Tibial nerve (tissue), 4 donors: Measurements from ENCODE around the gene TPT1. TPM values are rescaled to one million over a fixed set of nuclear protein-coding genes. Genes with fewer than 3 reads are reported as not detected.
A peak's percentile ranks its signal among the peaks of the same experiment; 100 is the strongest.

ENCODE experiments used
- DNase-seq, 2 donors: peaks; one replicate each; pipeline ENCODE4 v3.0.0-alpha.2; 2019; ENCODE audit warnings: low spot score in 2 of 2
- H3K27ac ChIP-seq, 4 donors: fragments of 200-600 bp; sonication (generic) in 3 of 4; one replicate each; pipeline ENCODE4 v1.5.1; 2017 to 2019; ENCODE audit warnings: mild to moderate bottlenecking in 1 of 4
- H3K27me3 ChIP-seq, 2 donors: fragments of 200-600 bp; sonication (generic) in 1 of 2; one replicate each; pipeline versions ENCODE4 v1.5.1 to v1.6.0; 2017 to 2019
- H3K36me3 ChIP-seq, 3 donors: fragments of 200-600 bp; sonication (generic); one replicate each; pipeline ENCODE4 v1.5.1; 2018 to 2019
- H3K4me1 ChIP-seq, 4 donors: fragments of 200-600 bp; sonication (generic) in 3 of 4; one replicate each; pipeline ENCODE4 v1.5.1; 2017 to 2019
- H3K4me3 ChIP-seq, 4 donors: fragments of 200-600 bp; sonication (generic) in 3 of 4; one replicate each; pipeline ENCODE4 v1.5.1; 2017 to 2019; ENCODE audit warnings: mild to moderate bottlenecking in 1 of 4, moderate library complexity in 1 of 4
- H3K9me3 ChIP-seq, 4 donors: fragments of 200-600 bp; sonication (generic) in 3 of 4; one replicate each; pipeline ENCODE4 v1.5.1; 2017 to 2019
- CTCF ChIP-seq, 5 experiments: fragments of 200-600 bp in 3 of 5; fragments of 450-650 bp in 2 of 5; sonication (generic) in 3 of 5; IDR thresholded peaks; one replicate each; pipeline ENCODE4 v1.5.1; 2016 to 2019; ENCODE audit warnings: antibody characterized with exemption in 5 of 5, mild to moderate bottlenecking in 3 of 5, moderate library complexity in 2 of 5
- EP300 ChIP-seq, 2 donors: sonication (generic); formaldehyde crosslinking; IDR thresholded peaks; one replicate each; pipeline ENCODE4 v1.6.1; 2017; ENCODE audit warnings: antibody characterized with exemption in 2 of 2, mild to moderate bottlenecking in 1 of 2
- POLR2A ChIP-seq, 2 donors: fragments of 450-650 bp; IDR thresholded peaks; one replicate each; pipeline ENCODE4 v1.6.1; 2017; ENCODE audit warnings: antibody characterized with exemption in 2 of 2, mild to moderate bottlenecking in 2 of 2, moderate library complexity in 2 of 2
- WGBS, 2 donors: methylation state at CpG; one replicate each; pipeline ENCODE4 v1.1.5; 2018; 5-methylcytosine and 5-hydroxymethylcytosine counted together
- total RNA-seq, 4 donors: library from RNA; depleted of rRNA; stranded (reverse); fragments of >200 nt; gene quantifications; one replicate each; pipeline ENCODE4 v1.1.0, GENCODE V29; 2016

TPT1 gene
- total RNA-seq, 4 donors from 2014 or later = 1,952 to 3,130 (median 2,235) TPM

GRCh38 chr13:45368571-45368970 lies 27.6 kb upstream of the TPT1 start:
- Histone ChIP-seq H3K27me3 (no peaks in the 10 kb centered on the region), H3K9me3 (no peaks in the 10 kb centered on the region)

GRCh38 chr13:45368005-45368404 lies 27.0 kb upstream of the TPT1 start:
- Histone ChIP-seq H3K27me3 (no peaks in the 10 kb centered on the region), H3K4me3 (no peak overlapping the region), H3K27ac (peak overlapping the region in 1 of 4 donors; percentile 19), H3K9me3 (no peaks in the 10 kb centered on the region), H3K4me1 (peaks cover 0 to 14% (median 6%) of the 10 kb centered on the region in 4 donors), H3K36me3 (peaks cover 0 to 43% (median 0%) of the 10 kb centered on the region in 3 donors)
- no peak for TF ChIP-seq CTCF (IDR thresholded peaks at IDR 0.05)
- no peak for TF ChIP-seq EP300 (IDR thresholded peaks at IDR 0.05)
- TF ChIP-seq POLR2A (IDR thresholded peaks at IDR 0.05) = no peak
- DNase-seq = no peak
- WGBS, 2 donors = 84 to 90% methylated on average over 4 of the region's 4 CpGs

More at GRCh38 chr13:45368571-45368970, 27.6 kb upstream of the TPT1 start:
- peaks cover 0 to 37% (median 0%) of the 10 kb centered on the region in 3 donors for H3K36me3 ChIP-seq
- TF ChIP-seq POLR2A (IDR thresholded peaks at IDR 0.05) (no peak), EP300 (IDR thresholded peaks at IDR 0.05) (no peak), CTCF (IDR thresholded peaks at IDR 0.05) (no peak)
- H3K4me3 ChIP-seq = no peak overlapping the region
- DNase-seq = no peak
- H3K27ac ChIP-seq = no peak overlapping the region
- H3K4me1 ChIP-seq = peaks cover 0 to 14% (median 6%) of the 10 kb centered on the region in 4 donors
- WGBS, 2 donors = 39 to 62% methylated on average over 3 of the region's 3 CpGs

GRCh38 chr13:45367358-45367757 lies 26.4 kb upstream of the TPT1 start:
- H3K4me1 ChIP-seq = peaks cover 0 to 14% (median 6%) of the 10 kb centered on the region in 4 donors
- no peak for DNase-seq
- no peaks in the 10 kb centered on the region for H3K9me3 ChIP-seq
- H3K27ac ChIP-seq = peak overlapping the region in 1 of 4 donors; percentile 19
- no peaks in the 10 kb centered on the region for H3K27me3 ChIP-seq
- H3K36me3 ChIP-seq = peaks cover 0 to 45% (median 0%) of the 10 kb centered on the region in 3 donors
- H3K4me3 ChIP-seq = no peak overlapping the region
- 57 to 61% methylated on average over 2 of the region's 2 CpGs for WGBS, 2 donors
- TF ChIP-seq EP300 (IDR thresholded peaks at IDR 0.05) (no peak), CTCF (IDR thresholded peaks at IDR 0.05) (no peak), POLR2A (IDR thresholded peaks at IDR 0.05) (no peak)

- Histone ChIP-seq H3K36me3 (peaks cover 0 to 56% (median 0%) of the 10 kb centered on the region in 3 donors), H3K4me1 (peaks cover 0 to 5% (median under 1%) of the 10 kb centered on the region in 4 donors), H3K9me3 (no peaks in the 10 kb centered on the region), H3K27ac (no peak overlapping the region), H3K4me3 (no peak overlapping the region), H3K27me3 (no peaks in the 10 kb centered on the region)
- 98 to 100% methylated on average over 4 of the region's 4 CpGs for WGBS, 2 donors
- DNase-seq = no peak
- no peak for TF ChIP-seq POLR2A (IDR thresholded peaks at IDR 0.05)
- no peak for TF ChIP-seq EP300 (IDR thresholded peaks at IDR 0.05)
- TF ChIP-seq CTCF (IDR thresholded peaks at IDR 0.05) = no peak
Observed at GRCh38 chr13:45365558-45365885, 24.5 kb upstream of the TPT1 start.

GRCh38 chr13:45364876-45365557 lies 24.0 kb upstream of the TPT1 start:
- Histone ChIP-seq H3K4me1 (peaks cover 0 to 5% (median 0%) of the 10 kb centered on the region in 4 donors), H3K27me3 (no peaks in the 10 kb centered on the region), H3K9me3 (no peaks in the 10 kb centered on the region), H3K27ac (no peak overlapping the region), H3K4me3 (no peak overlapping the region), H3K36me3 (peaks cover 0 to 60% (median 0%) of the 10 kb centered on the region in 3 donors)
- DNase-seq = no peak
- 90 to 93% methylated on average over 10 of the region's 10 CpGs for WGBS, 2 donors
- TF ChIP-seq EP300 (IDR thresholded peaks at IDR 0.05) (no peak), CTCF (IDR thresholded peaks at IDR 0.05) (no peak), POLR2A (IDR thresholded peaks at IDR 0.05) (no peak)
